NCI-H187 (cell line): ENCODE measurements around the gene HSPA12A.
"Not testable (repeated sequence)": the region's sequence is repeated elsewhere in the genome, so short reads cannot be mapped to it uniquely, and the experiment has no call there.

Experiments
- DNase-seq, 2 experiments: peaks; one replicate each; lab custom pipeline; 2025; lab: John Stamatoyannopoulos, UW

HSPA12A gene

GRCh38 chr10:116715839-116716377 is 26.5 kb downstream of the HSPA12A start:
- no peak for DNase-seq

GRCh38 chr10:116715341-116715740 is 27.0 kb downstream of the HSPA12A start:
- DNase-seq = no peak

DNA sequence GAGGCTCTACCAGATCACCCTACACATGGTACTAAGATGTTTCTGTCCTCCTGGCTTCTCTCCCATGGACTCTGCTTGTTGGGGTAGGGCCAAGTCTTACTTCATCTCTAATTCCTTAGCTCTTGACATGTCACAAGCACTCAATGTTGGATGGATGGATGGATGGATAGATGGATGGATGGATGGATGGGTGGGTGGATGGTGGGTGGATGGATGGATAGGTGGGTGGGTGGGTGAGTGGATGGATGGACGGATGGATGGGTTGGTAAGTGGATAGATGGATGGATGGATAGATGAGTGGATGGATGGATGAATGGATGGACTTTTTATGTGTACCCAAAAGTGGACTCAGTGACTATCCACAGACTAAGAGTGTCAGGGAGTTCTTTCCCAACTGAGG is 28.5 kb downstream of the HSPA12A start:
- no peak for DNase-seq

DNA sequence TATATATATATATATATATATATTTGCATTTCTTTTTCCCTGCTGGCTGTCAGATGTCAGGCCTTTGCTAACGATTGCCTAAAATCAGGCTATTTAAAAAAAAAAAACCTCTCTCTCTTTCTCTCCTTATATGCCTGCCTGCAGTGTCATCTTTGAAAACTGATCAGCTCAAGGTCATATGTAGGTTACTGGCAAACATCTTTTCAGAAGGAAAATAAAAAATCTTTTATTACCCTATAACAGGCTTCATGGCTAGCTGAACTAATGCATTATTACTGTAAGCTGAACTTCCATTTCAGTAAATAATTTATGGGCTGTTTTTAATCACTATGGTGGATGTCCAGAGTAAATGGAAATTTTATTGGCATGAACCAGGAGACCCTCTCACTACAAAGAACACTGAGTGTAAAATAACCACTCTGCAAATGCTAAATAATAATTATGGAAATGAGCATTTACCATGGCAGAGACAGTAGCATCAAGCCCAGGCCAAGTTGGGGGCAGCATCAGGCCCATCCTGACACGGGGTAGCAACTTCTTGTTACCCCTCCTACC is 29.3 kb downstream of the HSPA12A start:
- no peak for DNase-seq

GRCh38 chr10:116712519-116712918 is 29.8 kb downstream of the HSPA12A start:
- DNase-seq = no peak

GRCh38 chr10:116711803-116712202 is 30.6 kb downstream of the HSPA12A start:
- not testable (repeated sequence) for DNase-seq

GRCh38 chr10:116710076-116710475 is 32.3 kb downstream of the HSPA12A start:
- DNase-seq = no peak

- DNase-seq = no peak
Measured at GRCh38 chr10:116708877-116709276, 33.5 kb downstream of the HSPA12A start.

GRCh38 chr10:116708391-116708821 is 34.0 kb downstream of the HSPA12A start:
- no peak for DNase-seq

GRCh38 chr10:116707981-116708380 is 34.4 kb downstream of the HSPA12A start:
- no peak for DNase-seq

GRCh38 chr10:116706281-116706680 is 36.1 kb downstream of the HSPA12A start:
- DNase-seq = no peak

DNA sequence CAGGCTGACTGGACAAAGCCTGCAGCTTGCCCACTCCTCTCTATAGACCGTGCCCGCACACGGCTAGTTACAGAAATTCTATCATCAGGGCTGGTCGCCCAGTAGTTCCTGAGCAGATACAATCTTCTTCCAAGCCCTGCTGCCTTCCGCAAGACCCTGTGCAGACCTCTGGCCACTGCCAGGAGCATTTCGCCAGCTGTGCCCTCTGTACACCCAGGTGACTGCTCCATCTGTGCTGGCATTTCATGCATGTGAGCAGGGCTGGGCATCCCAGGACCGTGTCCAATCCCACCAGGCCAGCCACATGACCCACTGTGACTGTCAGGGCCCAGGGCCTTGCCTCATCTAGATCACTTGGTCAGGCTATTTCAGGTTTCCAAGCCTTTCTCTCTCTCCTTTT is 36.9 kb downstream of the HSPA12A start:
- no peak for DNase-seq

- DNase-seq = no peak
Measured at GRCh38 chr10:116704926-116705325, 37.4 kb downstream of the HSPA12A start.

- no peak for DNase-seq
Measured at GRCh38 chr10:116702165-116702564, 40.2 kb downstream of the HSPA12A start.

- DNase-seq = no peak
Measured at GRCh38 chr10:116699471-116700150, 42.8 kb downstream of the HSPA12A start.

DNA sequence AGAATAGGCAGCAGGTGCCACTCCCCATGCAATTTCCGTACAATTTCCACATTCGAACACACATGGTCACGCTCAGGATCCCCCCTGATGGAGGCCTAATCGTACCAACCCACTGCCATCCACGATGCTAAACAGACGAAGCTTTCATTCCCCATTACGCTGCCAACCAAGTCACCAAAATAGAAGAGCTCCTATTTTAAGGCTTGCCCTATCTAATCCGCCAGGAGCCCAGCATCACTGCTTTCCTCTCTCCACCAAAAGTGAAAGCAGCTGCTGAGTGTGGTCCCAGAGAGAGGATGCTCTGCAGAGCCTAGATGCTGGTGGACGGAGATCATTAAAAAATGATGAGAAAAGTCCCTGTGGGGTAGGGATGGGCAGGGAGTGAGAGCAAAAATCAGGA is 43.3 kb downstream of the HSPA12A start:
- no peak for DNase-seq

- no peak for DNase-seq
Measured at GRCh38 chr10:116698364-116698763, 44.0 kb downstream of the HSPA12A start.

DNA sequence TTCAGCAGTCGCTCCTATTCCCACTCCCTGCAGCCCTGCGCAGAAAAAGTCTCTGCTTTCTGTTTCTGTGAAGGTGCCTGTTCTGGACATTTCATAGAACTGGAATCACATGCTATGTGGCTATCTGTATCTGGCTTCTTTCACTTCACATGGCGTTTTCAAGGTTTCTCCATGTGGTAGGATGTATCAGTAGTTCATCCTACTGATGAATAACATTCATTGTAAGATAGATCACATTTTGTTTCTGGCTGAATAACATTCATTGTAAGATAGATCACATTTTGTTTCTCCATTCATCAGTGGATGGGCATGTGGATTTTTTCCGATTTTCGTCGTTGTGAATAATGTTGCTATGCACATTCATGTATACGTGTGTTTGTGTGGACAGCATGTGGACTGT is 44.5 kb downstream of the HSPA12A start:
- DNase-seq = no peak

GRCh38 chr10:116696919-116697318 is 45.4 kb downstream of the HSPA12A start:
- DNase-seq = no peak

DNA sequence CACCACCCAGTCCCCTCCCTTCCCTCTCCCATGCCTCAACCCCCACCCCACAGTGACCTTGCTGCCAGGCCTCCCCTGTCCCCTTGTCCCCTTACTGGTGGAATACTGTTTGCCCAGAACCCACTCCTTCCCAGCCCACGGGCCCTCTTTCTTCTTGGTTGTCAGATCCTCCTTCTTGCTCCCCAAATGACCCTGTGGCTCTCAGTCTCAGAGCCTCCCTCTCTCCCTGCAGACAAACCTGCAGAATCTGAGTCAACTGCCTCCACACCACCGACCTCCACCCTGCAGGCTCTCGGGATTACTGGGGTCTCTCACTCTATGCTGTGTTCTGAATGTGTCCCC is 47.5 kb downstream of the HSPA12A start:
- no peak for DNase-seq

DNA sequence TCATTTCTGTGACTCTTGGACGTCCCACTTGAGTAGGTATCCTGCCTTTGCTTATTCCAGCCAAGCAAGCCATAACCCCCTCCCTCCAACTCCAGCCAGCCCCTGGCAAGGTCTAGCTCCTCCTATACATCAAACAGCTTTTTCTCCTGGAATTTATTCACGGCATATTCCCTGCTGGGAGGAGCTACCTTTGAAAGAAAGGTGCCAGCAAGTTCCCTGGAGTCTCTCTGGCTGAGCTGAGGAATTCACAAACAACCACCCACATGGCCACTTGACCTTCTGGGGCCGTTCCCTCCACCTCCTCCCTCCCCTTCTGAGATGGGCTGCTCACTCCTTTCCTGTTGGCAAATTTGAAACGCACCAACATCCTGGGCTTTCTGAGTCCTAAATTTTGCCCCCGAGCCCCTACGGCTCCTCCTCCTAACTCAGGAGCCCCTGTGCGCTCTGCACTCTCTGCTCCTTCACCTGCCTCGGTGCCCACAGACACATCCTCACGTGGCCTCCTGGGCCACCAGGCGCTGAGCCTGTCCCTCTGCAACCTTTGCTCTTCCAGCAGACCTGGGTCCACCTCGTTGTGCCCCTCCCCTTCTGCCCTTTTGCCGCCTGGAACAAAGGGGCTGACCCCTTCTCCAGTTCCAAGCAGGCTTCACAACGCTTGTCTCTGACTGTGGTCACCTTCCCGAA is 48.0 kb downstream of the HSPA12A start:
- DNase-seq = no peak

DNA sequence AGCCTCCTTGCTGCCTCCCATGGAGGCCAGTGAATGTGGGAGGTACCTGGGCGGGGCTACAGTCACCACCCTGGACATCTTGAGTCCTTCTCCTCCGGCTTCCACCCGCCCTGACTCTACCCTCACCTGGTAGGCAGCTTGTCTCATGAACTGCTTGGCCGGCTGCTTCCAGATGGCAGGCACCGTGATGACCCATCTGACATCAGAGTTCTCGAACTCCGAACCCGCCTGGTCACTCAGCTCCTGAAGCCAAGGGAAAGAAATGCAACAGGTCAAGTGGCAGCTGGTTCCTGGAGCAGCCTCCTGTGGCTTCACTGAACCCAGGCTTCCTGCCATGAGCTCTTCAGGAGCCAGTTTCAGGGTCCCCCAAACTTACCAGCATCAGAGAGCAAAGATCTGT is 50.1 kb downstream of the HSPA12A start:
- no peak for DNase-seq

- DNase-seq = no peak
Measured at GRCh38 chr10:116691635-116692034, 50.7 kb downstream of the HSPA12A start.
